ENCODE results near the gene MEF2A. TPM values are rescaled to one million over a fixed set of nuclear protein-coding genes. Genes with fewer than 3 reads are reported as not detected.

MEF2A gene
- total and polyA plus RNA-seq, 9 donors, result 25.5 to 82.7 (median 59.9) TPM

DNA sequence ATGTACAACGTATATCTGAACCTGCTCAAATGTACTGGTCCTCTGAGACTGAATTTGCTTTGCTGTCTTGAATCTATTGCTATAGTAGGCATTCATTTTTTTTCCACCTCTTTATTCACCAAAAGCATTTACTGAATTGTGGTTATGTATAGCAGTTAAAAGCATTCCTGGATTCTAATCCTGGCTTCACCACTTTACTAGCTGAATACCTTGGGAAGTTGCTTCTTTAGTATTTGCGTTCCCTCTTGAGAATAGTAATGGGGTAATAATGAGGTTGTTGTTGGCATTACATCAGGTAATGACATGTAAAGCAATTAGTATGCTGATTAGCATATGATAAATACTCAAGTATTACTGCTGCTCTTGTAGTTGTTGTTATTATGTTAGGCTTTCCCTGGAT lies 29.1 kb downstream of the MEF2A start:
- no peak for DNase-seq
- Histone ChIP-seq H3K9me3 (no peaks in the 10 kb centered on the region), H3K4me1 (ENCODE audit: insufficient read depth) (no peaks in the 10 kb centered on the region), H3K36me3 (no peaks in the 10 kb centered on the region), H3K4me3 (no peak overlapping the region), H3K27ac (no peak overlapping the region), H3K27me3 (no peaks in the 10 kb centered on the region)
- WGBS, 3 donors, result 96% methylated on average over 2 of the region's 2 CpGs
- TF ChIP-seq, protein P1, sequence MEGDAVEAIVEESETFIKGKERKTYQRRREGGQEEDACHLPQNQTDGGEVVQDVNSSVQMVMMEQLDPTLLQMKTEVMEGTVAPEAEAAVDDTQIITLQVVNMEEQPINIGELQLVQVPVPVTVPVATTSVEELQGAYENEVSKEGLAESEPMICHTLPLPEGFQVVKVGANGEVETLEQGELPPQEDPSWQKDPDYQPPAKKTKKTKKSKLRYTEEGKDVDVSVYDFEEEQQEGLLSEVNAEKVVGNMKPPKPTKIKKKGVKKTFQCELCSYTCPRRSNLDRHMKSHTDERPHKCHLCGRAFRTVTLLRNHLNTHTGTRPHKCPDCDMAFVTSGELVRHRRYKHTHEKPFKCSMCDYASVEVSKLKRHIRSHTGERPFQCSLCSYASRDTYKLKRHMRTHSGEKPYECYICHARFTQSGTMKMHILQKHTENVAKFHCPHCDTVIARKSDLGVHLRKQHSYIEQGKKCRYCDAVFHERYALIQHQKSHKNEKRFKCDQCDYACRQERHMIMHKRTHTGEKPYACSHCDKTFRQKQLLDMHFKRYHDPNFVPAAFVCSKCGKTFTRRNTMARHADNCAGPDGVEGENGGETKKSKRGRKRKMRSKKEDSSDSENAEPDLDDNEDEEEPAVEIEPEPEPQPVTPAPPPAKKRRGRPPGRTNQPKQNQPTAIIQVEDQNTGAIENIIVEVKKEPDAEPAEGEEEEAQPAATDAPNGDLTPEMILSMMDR (IDR thresholded peaks at IDR 0.05), result no peak
- TF ChIP-seq EP300 (IDR thresholded peaks at IDR 0.05), result no peak
- TF ChIP-seq POLR2A (IDR thresholded peaks at IDR 0.05), result no peak
- intact Hi-C loops (cut with DNase I), result no loop called here

DNA sequence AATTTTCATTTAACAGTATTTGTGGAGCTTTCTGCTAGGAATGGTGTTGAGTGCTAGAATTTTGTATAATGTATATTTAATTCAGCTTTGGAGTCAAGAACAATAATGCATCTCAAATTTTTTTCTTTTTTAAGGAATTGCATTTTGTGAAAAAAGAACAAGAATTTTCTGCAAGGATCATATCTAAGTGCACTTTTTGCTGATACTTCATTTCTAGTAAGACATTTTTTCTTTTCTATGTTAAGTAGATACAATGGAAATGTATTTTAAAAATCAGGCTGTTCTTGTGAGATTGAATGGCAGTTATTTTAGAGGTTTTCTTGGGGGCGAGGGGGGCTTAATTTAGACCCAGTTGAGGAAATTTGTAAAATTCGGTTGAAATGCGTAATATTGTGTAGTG lies 32.5 kb downstream of the MEF2A start:
- Histone ChIP-seq H3K27ac (no peak overlapping the region), H3K9me3 (no peaks in the 10 kb centered on the region), H3K4me3 (no peak overlapping the region), H3K4me1 (ENCODE audit: insufficient read depth) (no peaks in the 10 kb centered on the region), H3K36me3 (no peaks in the 10 kb centered on the region), H3K27me3 (no peaks in the 10 kb centered on the region)
- intact Hi-C loops (cut with DNase I), result no loop called here
- DNase-seq, result no peak
- 97 to 98% (median 97%) methylated on average over 3 of the region's 3 CpGs for WGBS, 3 donors
- TF ChIP-seq, protein P1 (IDR thresholded peaks at IDR 0.05), result no peak
- TF ChIP-seq POLR2A (IDR thresholded peaks at IDR 0.05) (no peak), EP300 (IDR thresholded peaks at IDR 0.05) (no peak)

DNA sequence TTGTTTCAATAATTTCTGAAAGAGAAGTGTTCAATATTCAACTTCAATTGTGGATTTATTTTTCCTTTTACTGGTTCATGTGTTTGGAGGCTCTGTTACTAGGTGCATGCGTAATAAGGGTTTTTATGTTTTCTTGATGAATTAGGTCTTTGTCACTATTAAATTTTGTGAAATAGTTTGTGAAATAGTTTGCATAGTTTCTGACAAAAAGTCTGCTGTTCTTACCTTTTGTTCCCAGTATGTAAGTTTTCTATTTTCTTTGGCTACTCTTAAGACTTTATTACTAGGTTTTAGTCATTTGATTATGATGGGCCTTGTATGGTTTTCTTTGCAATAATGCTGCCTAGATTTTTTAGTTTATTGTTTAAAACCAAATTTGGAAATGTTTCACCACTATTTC lies 38.0 kb downstream of the MEF2A start:
- no peaks in the 10 kb centered on the region for H3K27me3 ChIP-seq
- H3K27ac ChIP-seq, result no peak overlapping the region
- H3K4me3 ChIP-seq, result no peak overlapping the region
- no peaks in the 10 kb centered on the region for H3K4me1 ChIP-seq (ENCODE audit: insufficient read depth)
- WGBS, 3 donors, result 76 to 83% (median 83%) methylated on average over 1 of the region's 1 CpG
- no peaks in the 10 kb centered on the region for H3K36me3 ChIP-seq
- DNase-seq, result no peak
- TF ChIP-seq EP300 (IDR thresholded peaks at IDR 0.05), result no peak
- TF ChIP-seq, protein P1 (IDR thresholded peaks at IDR 0.05), result no peak
- TF ChIP-seq POLR2A (IDR thresholded peaks at IDR 0.05), result no peak
- H3K9me3 ChIP-seq, result no peaks in the 10 kb centered on the region
- intact Hi-C loops (cut with DNase I), result no loop called here

DNA sequence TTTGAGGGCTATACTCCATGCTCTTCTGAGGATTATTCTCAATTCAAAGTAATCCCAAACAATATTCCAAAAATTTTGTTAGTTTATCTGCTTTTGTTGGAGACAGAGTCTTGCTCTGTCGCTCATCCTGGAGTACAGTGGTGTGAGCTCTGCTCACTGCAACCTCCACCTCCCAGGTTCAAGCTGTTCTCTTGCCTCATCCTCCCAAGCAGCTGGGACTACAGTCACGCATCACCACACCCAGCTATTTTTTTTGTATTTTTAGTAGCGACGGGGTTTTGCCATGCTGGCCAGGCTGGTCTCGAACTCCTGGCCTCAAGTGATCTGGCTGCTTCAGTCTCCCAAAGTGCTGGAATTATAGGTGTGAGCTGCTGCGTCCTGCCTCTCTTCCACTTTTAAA lies 39.1 kb downstream of the MEF2A start:
- intact Hi-C loops (cut with DNase I), result no loop called here
- no peak for DNase-seq
- no peak overlapping the region for H3K4me3 ChIP-seq

DNA sequence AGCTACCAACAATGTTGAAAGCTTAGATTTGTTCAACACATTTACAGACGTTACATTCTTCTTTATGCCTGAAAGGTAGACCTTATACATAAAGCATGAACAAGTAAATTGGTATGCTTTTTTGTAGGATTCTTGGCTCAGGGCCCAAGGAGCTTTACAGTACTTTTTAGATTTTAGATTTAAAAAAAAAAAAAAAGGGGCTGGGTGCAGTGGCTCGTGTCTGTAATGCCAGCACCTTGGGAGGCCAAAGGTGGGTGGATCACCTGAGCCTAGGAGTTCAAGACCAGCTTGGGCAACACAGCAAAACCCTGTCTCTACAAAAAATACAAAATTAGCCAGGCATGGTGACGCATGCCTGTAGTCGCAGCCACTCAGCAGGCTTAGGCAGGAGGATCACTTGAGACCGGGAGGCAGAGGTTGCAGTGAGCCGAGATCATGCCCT lies 39.7 kb downstream of the MEF2A start:
- H3K27me3 ChIP-seq, result no peaks in the 10 kb centered on the region
- TF ChIP-seq, protein P1 (IDR thresholded peaks at IDR 0.05), result no peak
- TF ChIP-seq EP300 (IDR thresholded peaks at IDR 0.05) (no peak), POLR2A (IDR thresholded peaks at IDR 0.05) (no peak)
- 90 to 94% (median 93%) methylated on average over 6 of the region's 6 CpGs for WGBS, 3 donors
- no peaks in the 10 kb centered on the region for H3K9me3 ChIP-seq
- peaks cover 2% of the 10 kb centered on the region for H3K4me1 ChIP-seq (ENCODE audit: insufficient read depth)
- no peaks in the 10 kb centered on the region for H3K36me3 ChIP-seq
- intact Hi-C loops (cut with DNase I), result no loop called here
- no peak for DNase-seq
- H3K27ac ChIP-seq, result no peak overlapping the region
- no peak overlapping the region for H3K4me3 ChIP-seq

More for the DNA sequence above, 39.1 kb downstream of the MEF2A start:
- Histone ChIP-seq H3K27ac (no peak overlapping the region), H3K36me3 (no peaks in the 10 kb centered on the region), H3K27me3 (no peaks in the 10 kb centered on the region), H3K4me1 (ENCODE audit: insufficient read depth) (peaks cover 2% of the 10 kb centered on the region), H3K9me3 (no peaks in the 10 kb centered on the region)
- WGBS, 3 donors, result 84 to 94% (median 93%) methylated on average over 6 of the region's 6 CpGs
- no peak for TF ChIP-seq POLR2A (IDR thresholded peaks at IDR 0.05)
